ENCODE results near the gene LARP4B. TPM values are rescaled to one million over a fixed set of nuclear protein-coding genes. Genes with fewer than 3 reads are reported as not detected.

LARP4B gene
- total and polyA plus RNA-seq, 2 donors (not counting 3 experiments of a cell fraction or from before 2014, with no cell fraction given), result 27.4 to 101 TPM

- H4K20me1 ChIP-seq (replicated peaks; ENCODE audit: control insufficient read depth, extremely low read depth, insufficient read depth, low read length), result no peaks in the 10 kb centered on the region
- DNase-seq (ENCODE audit: low read depth, low spot score) (peak; percentile 32), FAIRE-seq (no peak)
- H3K4me2 ChIP-seq (ENCODE audit: insufficient read depth, low read length), result no peak overlapping the region
- H3K27me3 ChIP-seq (ENCODE audit: control insufficient read depth in 2 of 2, insufficient read depth in 2 of 2, low read length in 2 of 2), result peaks cover 16 to 21% of the 10 kb centered on the region in 2 experiments
- no peak overlapping the region for H3K27ac ChIP-seq (ENCODE audit: insufficient read depth, low read depth, low read length)
- H3K4me3 ChIP-seq (replicated peaks in 1 of 3; ENCODE audit: insufficient read depth in 1 of 3, low read depth in 1 of 3, low read length in 3 of 3), result no peak overlapping the region
- intact Hi-C loops (cut with micrococcal nuclease), result no loop called here
- no peak for TF ChIP-seq MYC (IDR thresholded peaks at IDR 0.05; ENCODE audit: low read depth, low read length)
- TF ChIP-seq, protein P1, sequence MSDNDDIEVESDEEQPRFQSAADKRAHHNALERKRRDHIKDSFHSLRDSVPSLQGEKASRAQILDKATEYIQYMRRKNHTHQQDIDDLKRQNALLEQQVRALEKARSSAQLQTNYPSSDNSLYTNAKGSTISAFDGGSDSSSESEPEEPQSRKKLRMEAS (IDR thresholded peaks at IDR 0.05; ENCODE audit: insufficient read depth, insufficient read length), result no peak
- H3K9me3 ChIP-seq (replicated peaks; ENCODE audit: control insufficient read depth, insufficient read depth, low read length), result no peaks in the 10 kb centered on the region
- H3K4me1 ChIP-seq (ENCODE audit: control insufficient read depth, extremely low read depth, insufficient read depth, low read length), result no peaks in the 10 kb centered on the region
- no peak overlapping the region for H2AFZ ChIP-seq (ENCODE audit: low read depth, low read length)
- H3K36me3 ChIP-seq (ENCODE audit: control insufficient read depth in 2 of 2, extremely low read depth in 1 of 2, insufficient read depth in 2 of 2, low read length in 2 of 2), result no peaks in the 10 kb centered on the region
- no TSS peak for BruUV-seq (replicated peaks)
- ChIA-PET POLR2A (no interaction called here), CTCF (interaction anchor here (1.3 to 1.4 kb wide), 3 partner anchors 9 to 17 kb away, joined by 3 to 5 read pairs (median 3); partner anchors contain the start of gene GTPBP4)
- H3K79me2 ChIP-seq (ENCODE audit: control insufficient read depth, insufficient read depth, low read length), result no peaks in the 10 kb centered on the region
- H3K9me1 ChIP-seq (replicated peaks; ENCODE audit: control insufficient read depth, extremely low read depth, insufficient read depth, low read length), result no peaks in the 10 kb centered on the region
- dilution Hi-C loops (cut with MboI; ENCODE audit: extremely low pct_ligation_motif_present, low sequenced_read_pairs), result no loop called here
- H3K9ac ChIP-seq (replicated peaks; ENCODE audit: extremely low read depth, insufficient read depth, low read length), result no peak overlapping the region
These were observed 39.0 kb upstream of the LARP4B start for GRCh38 chr10:970311-971149.

GRCh38 chr10:969473-970150, 38.1 kb upstream of the LARP4B start:
- Histone ChIP-seq H3K79me2 (ENCODE audit: control insufficient read depth, insufficient read depth, low read length) (no peaks in the 10 kb centered on the region), H3K27me3 (ENCODE audit: control insufficient read depth in 2 of 2, insufficient read depth in 2 of 2, low read length in 2 of 2) (peaks cover 16 to 21% of the 10 kb centered on the region in 2 experiments), H3K36me3 (ENCODE audit: control insufficient read depth in 2 of 2, extremely low read depth in 1 of 2, insufficient read depth in 2 of 2, low read length in 2 of 2) (no peaks in the 10 kb centered on the region), H3K4me1 (ENCODE audit: control insufficient read depth, extremely low read depth, insufficient read depth, low read length) (no peaks in the 10 kb centered on the region), H3K27ac (ENCODE audit: insufficient read depth, low read depth, low read length) (no peak overlapping the region), H3K4me2 (ENCODE audit: insufficient read depth, low read length) (no peak overlapping the region), H3K9me1 (replicated peaks; ENCODE audit: control insufficient read depth, extremely low read depth, insufficient read depth, low read length) (no peaks in the 10 kb centered on the region), H2AFZ (ENCODE audit: low read depth, low read length) (no peak overlapping the region), H4K20me1 (replicated peaks; ENCODE audit: control insufficient read depth, extremely low read depth, insufficient read depth, low read length) (no peaks in the 10 kb centered on the region), H3K9me3 (replicated peaks; ENCODE audit: control insufficient read depth, insufficient read depth, low read length) (no peaks in the 10 kb centered on the region), H3K9ac (replicated peaks; ENCODE audit: extremely low read depth, insufficient read depth, low read length) (no peak overlapping the region), H3K4me3 (replicated peaks in 1 of 3; ENCODE audit: insufficient read depth in 1 of 3, low read depth in 1 of 3, low read length in 3 of 3) (no peak overlapping the region)
- dilution Hi-C loops (cut with MboI; ENCODE audit: extremely low pct_ligation_motif_present, low sequenced_read_pairs), result no loop called here
- CTCF ChIA-PET, result interaction anchor here (1.3 kb wide), 2 partner anchors 10 to 18 kb away, joined by 3 to 5 read pairs; partner anchors contain the start of gene GTPBP4
- no TSS peak for BruUV-seq (replicated peaks)
- POLR2A ChIA-PET, result no interaction called here
- FAIRE-seq, result no peak
- intact Hi-C loops (cut with micrococcal nuclease), result no loop called here
- TF ChIP-seq, protein P1 (IDR thresholded peaks at IDR 0.05; ENCODE audit: insufficient read depth, insufficient read length), result no peak
- no peak for TF ChIP-seq POLR2A (IDR thresholded peaks at IDR 0.05; ENCODE audit: low read depth, low read length)
- TF ChIP-seq FOS (IDR thresholded peaks at IDR 0.05; ENCODE audit: borderline replicate concordance, insufficient read depth, low read length), result no peak
- no peak for TF ChIP-seq MYC (IDR thresholded peaks at IDR 0.05; ENCODE audit: low read depth, low read length)
- no peak for TF ChIP-seq POLR2AphosphoS5 (IDR thresholded peaks at IDR 0.05; ENCODE audit: insufficient read depth, low read depth, low read length)
- DNase-seq (ENCODE audit: low read depth, low spot score), result no peak

Data from endothelial cell of umbilical vein (primary cell).